OCI-LY7 (cell line): ENCODE data around the gene CAP2. TPM values are rescaled to one million over a fixed set of nuclear protein-coding genes. Genes with fewer than 3 reads are reported as not detected.

Source experiments
- BruUV-seq: library from RNA; stranded (reverse); fragments of 400-500 nt; replicated peaks from 2 replicates; lab custom pipeline; 2021; lab: Mats Ljungman, UMichigan
- CTCF ChIA-PET: fragments of 300-600 bp; sonication (Branson Sonifier 250); formaldehyde crosslinking; loops from one replicate; lab custom pipeline; 2022; ENCODE audit warnings: antibody characterized with exemption; ENCODE audit not compliant: unreplicated experiment; lab: Charles Lee
- POLR2A ChIA-PET: fragments of 300-600 bp; sonication (Branson Sonifier 250); formaldehyde crosslinking; loops from one replicate; lab custom pipeline; 2022; ENCODE audit warnings: antibody characterized with exemption; lab: Charles Lee
- DNase-seq: peaks from one replicate; pipeline ENCODE4 v3.0.0-alpha.2; 2015; ENCODE audit warnings: low spot score
- H2AFZ ChIP-seq: fragments of 200-600 bp; sonication (generic), shearing (Covaris generic); 2 replicates; pipeline ENCODE4 v1.6.1; 2014; ENCODE audit warnings: mild to moderate bottlenecking, antibody characterized with exemption, low read length, moderate library complexity
- H3K27ac ChIP-seq: fragments of 200-600 bp; sonication (generic); 2 replicates; pipeline ENCODE4 v1.5.1; 2014; ENCODE audit warnings: mixed run types, low read depth, mild to moderate bottlenecking, moderate library complexity, low read length, inconsistent platforms; ENCODE audit not compliant: poor library complexity, severe bottlenecking
- H3K36me3 ChIP-seq: fragments of 200-600 bp; sonication (generic); 2 replicates; pipeline ENCODE4 v1.6.1; 2014; ENCODE audit warnings: mild to moderate bottlenecking, antibody characterized with exemption, low read length, moderate library complexity, mixed read lengths; ENCODE audit not compliant: insufficient read depth
- H3K4me1 ChIP-seq: fragments of 200-600 bp; sonication (generic); 2 replicates; pipeline ENCODE4 v1.5.1; 2014; ENCODE audit warnings: mild to moderate bottlenecking, low read length; ENCODE audit not compliant: insufficient read depth, poor library complexity, severe bottlenecking
- H3K4me2 ChIP-seq: fragments of 200-600 bp; sonication (generic); 2 replicates; pipeline ENCODE4 v1.6.1; 2014; ENCODE audit warnings: mild to moderate bottlenecking, low read length
- H3K4me3 ChIP-seq: fragments of 200-600 bp; sonication (generic); 2 replicates; pipeline ENCODE4 v1.5.1; 2014; ENCODE audit warnings: mild to moderate bottlenecking, low read depth, low read length; ENCODE audit not compliant: poor library complexity, severe bottlenecking
- H3K79me2 ChIP-seq: fragments of 200-600 bp; sonication (generic); 2 replicates; pipeline ENCODE4 v1.6.1; 2016; ENCODE audit warnings: low read depth, mild to moderate bottlenecking, low read length, moderate library complexity, mixed read lengths; ENCODE audit not compliant: insufficient read depth
- H3K9me2 ChIP-seq: fragments of 200-600 bp; sonication (generic); 2 replicates; pipeline ENCODE4 v1.6.1; 2016; ENCODE audit warnings: mild to moderate bottlenecking, low read length, mixed read lengths; ENCODE audit not compliant: insufficient read depth
- H3K9me3 ChIP-seq: fragments of 200-600 bp; sonication (generic); 2 replicates; pipeline ENCODE4 v1.6.1; 2014; ENCODE audit warnings: mild to moderate bottlenecking, mixed run types, low read length, mixed read lengths
- H4K20me1 ChIP-seq: fragments of 200-600 bp; sonication (generic); 2 replicates; pipeline ENCODE4 v1.6.1; 2014; ENCODE audit warnings: mild to moderate bottlenecking, antibody characterized with exemption, low read length, moderate library complexity, mixed read lengths; ENCODE audit not compliant: insufficient read depth
- EZH2phosphoT487 ChIP-seq: fragments of 200-600 bp; sonication (generic); IDR thresholded peaks from 2 replicates; pipeline ENCODE4 v1.6.1; 2018; ENCODE audit warnings: low read depth, borderline replicate concordance, mild to moderate bottlenecking, mixed run types, antibody characterized with exemption, low read length, moderate library complexity, mixed read lengths
- intact Hi-C: fragments of 100-400 bp; cut with micrococcal nuclease; formaldehyde crosslinking; loops from one replicate; pipeline ENCODE4 v1.10.0; 2022; ENCODE audit not compliant: unreplicated experiment
- total RNA-seq, 2 experiments: library from RNA; depleted of rRNA in 1 of 2; stranded (reverse); fragments of >200 nt in 1 of 2; shearing (Covaris generic) in 1 of 2; gene quantifications; 2 replicates each; pipeline ENCODE4 v1.2.3, GENCODE V29; 2014 to 2022
- TF ChIP-seq, protein P1 (sequence below): fragments of 200-600 bp; sonication (generic); conservative IDR thresholded peaks from 2 replicates; pipeline ENCODE4 v1.5.1; 2014; ENCODE audit warnings: mild to moderate bottlenecking, antibody characterized with exemption, low read length, moderate library complexity, mixed read lengths

CAP2 gene
- total RNA-seq, 2 experiments from 2014 or later: not detected

- H3K4me2 ChIP-seq: no peak overlapping the region
These were observed 77.0 kb downstream of the CAP2 start for GRCh38 chr6:17470202-17470937.

DNA sequence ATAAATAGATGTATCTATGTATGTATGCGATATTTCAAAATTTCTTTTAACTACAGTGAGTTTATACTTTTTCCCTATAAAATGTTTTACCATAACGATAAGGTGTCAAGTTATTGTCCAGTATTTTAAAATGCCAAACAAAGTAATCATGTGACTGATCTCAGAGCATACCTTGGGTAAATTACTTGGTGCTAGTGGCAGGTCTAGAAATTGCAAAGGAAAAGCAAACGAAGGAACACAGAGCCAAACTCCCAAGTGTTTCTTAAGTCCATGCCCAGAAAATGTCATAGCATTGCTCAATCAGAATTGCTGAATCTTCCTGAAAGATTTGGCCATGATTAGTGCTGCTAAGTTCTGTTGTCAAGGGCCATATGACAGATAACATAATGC, 77.5 kb downstream of the CAP2 start:
- H3K4me3 ChIP-seq: no peak overlapping the region
- no peak for DNase-seq
- H3K27ac ChIP-seq: no peak overlapping the region
- CTCF ChIA-PET: no interaction called here
- no peaks in the 10 kb centered on the region for H4K20me1 ChIP-seq
- H3K36me3 ChIP-seq: no peaks in the 10 kb centered on the region
- H3K4me1 ChIP-seq: no peaks in the 10 kb centered on the region
- H2AFZ ChIP-seq: no peak overlapping the region
- TF ChIP-seq EZH2phosphoT487: no peak
- TF ChIP-seq, protein P1, sequence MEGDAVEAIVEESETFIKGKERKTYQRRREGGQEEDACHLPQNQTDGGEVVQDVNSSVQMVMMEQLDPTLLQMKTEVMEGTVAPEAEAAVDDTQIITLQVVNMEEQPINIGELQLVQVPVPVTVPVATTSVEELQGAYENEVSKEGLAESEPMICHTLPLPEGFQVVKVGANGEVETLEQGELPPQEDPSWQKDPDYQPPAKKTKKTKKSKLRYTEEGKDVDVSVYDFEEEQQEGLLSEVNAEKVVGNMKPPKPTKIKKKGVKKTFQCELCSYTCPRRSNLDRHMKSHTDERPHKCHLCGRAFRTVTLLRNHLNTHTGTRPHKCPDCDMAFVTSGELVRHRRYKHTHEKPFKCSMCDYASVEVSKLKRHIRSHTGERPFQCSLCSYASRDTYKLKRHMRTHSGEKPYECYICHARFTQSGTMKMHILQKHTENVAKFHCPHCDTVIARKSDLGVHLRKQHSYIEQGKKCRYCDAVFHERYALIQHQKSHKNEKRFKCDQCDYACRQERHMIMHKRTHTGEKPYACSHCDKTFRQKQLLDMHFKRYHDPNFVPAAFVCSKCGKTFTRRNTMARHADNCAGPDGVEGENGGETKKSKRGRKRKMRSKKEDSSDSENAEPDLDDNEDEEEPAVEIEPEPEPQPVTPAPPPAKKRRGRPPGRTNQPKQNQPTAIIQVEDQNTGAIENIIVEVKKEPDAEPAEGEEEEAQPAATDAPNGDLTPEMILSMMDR: no peak
- POLR2A ChIA-PET: no interaction called here
- H3K9me3 ChIP-seq: no peaks in the 10 kb centered on the region
- H3K9me2 ChIP-seq: no peaks in the 10 kb centered on the region
- no peak overlapping the region for H3K4me2 ChIP-seq
- no TSS peak for BruUV-seq
- intact Hi-C loops: no loop called here
- H3K79me2 ChIP-seq: no peaks in the 10 kb centered on the region

More at GRCh38 chr6:17470202-17470937, 77.0 kb downstream of the CAP2 start:
- Histone ChIP-seq H2AFZ (no peak overlapping the region), H3K79me2 (no peaks in the 10 kb centered on the region), H3K9me2 (no peaks in the 10 kb centered on the region), H3K36me3 (no peaks in the 10 kb centered on the region), H3K9me3 (no peaks in the 10 kb centered on the region), H3K4me1 (no peaks in the 10 kb centered on the region), H3K27ac (no peak overlapping the region), H3K4me3 (no peak overlapping the region), H4K20me1 (no peaks in the 10 kb centered on the region)
- BruUV-seq: no TSS peak
- TF ChIP-seq EZH2phosphoT487: no peak
- TF ChIP-seq, protein P1: no peak
- intact Hi-C loops: no loop called here
- ChIA-PET POLR2A (no interaction called here), CTCF (no interaction called here)
- no peak for DNase-seq

GRCh38 chr6:17472653-17473183, 79.3 kb downstream of the CAP2 start:
- H3K4me2 ChIP-seq: no peak overlapping the region
- no peaks in the 10 kb centered on the region for H3K9me3 ChIP-seq
- POLR2A ChIA-PET: interaction anchor here (0.6 kb wide), 1 partner anchor 88 kb away, joined by 3 read pairs; no protein-coding TSS in a partner anchor
- H4K20me1 ChIP-seq: no peaks in the 10 kb centered on the region
- DNase-seq: no peak
- no peak for TF ChIP-seq EZH2phosphoT487
- TF ChIP-seq, protein P1: no peak
- no peaks in the 10 kb centered on the region for H3K9me2 ChIP-seq
- H3K27ac ChIP-seq: no peak overlapping the region
- intact Hi-C loops: no loop called here
- H2AFZ ChIP-seq: no peak overlapping the region
- BruUV-seq: no TSS peak
- no peaks in the 10 kb centered on the region for H3K4me1 ChIP-seq
- no peaks in the 10 kb centered on the region for H3K79me2 ChIP-seq
- no peak overlapping the region for H3K4me3 ChIP-seq
- CTCF ChIA-PET: no interaction called here
- no peaks in the 10 kb centered on the region for H3K36me3 ChIP-seq
